Erythroblast (primary cell): ENCODE measurements around the gene CTRL.

Experiments
- GATA1 ChIP-seq: IDR thresholded peaks from 2 replicates; pipeline ENCODE4 v1.6.1; 2011; ENCODE audit warnings: low read depth, mild to moderate bottlenecking, control low read depth, low read length, moderate library complexity
- POLR2A ChIP-seq: IDR thresholded peaks from 2 replicates; pipeline ENCODE4 v1.6.1; 2011; ENCODE audit warnings: mild to moderate bottlenecking, low read length

GRCh38 chr16:67879936-67880335 lies 51.7 kb downstream of the CTRL start:
- TF ChIP-seq POLR2A (no peak), GATA1 (no peak)
